GM21515 (cell line): ENCODE results near the gene LPP.

Experiments used
- ATAC-seq: cut with Tn5 transposase; IDR thresholded peaks from one replicate; pipeline ENCODE4 v1.9.1; 2021; ENCODE audit not compliant: unreplicated experiment

LPP gene

DNA sequence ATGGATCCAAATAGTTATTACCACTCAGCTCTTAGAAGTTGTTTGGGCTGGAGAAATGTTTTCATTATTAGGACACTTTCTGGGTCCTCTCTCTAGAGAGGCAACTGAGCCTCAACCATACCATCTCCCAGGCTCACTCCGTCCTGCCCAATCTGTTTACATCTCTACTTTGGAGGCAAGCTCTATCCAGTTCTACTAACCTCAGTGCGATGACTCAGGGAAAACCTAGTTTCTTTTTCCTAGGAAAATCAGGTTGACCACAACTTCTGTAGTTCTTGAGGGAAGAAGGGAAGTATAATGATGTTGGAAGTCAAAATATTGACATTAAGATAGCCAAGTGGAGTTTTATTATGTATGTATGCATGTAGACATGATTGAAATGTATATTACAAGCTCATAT lies 40.4 kb downstream of the LPP start:
- ATAC-seq, result no peak

DNA sequence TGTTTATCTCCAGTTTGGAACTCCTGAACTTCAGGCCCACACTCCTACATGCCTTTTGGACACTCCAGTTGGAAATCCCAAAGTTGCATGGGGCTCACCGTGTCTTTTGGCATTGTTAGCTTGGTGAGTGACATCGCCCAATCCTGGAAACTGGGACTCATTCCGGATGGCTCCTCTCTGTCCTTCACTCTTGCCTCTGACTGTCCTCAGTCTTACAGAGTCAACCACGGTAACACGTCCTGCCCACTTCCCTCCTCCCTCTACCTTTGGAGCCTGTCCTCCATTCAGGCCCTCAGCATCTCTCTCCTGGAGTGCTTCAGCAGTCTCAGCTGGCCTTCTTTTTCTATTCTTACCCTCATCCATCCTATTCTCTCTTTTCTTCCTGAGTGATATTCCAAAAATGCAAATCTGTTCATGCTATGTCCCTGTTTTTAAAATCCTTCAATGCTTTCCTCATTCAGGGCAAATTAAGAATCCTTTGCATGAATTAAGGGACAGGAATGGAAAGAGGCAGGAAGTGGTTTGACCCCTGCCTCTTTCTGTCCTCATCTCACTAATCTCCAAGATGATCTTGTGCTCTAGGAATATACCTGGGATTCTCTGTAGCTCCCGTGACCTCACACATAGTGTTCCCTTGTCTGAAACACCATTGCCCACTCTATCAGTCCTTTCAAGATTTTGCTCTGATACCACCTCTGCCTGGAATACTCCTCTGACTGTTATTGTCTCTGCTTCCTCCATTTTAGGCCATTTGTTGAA lies 42.5 kb downstream of the LPP start:
- no peak for ATAC-seq

DNA sequence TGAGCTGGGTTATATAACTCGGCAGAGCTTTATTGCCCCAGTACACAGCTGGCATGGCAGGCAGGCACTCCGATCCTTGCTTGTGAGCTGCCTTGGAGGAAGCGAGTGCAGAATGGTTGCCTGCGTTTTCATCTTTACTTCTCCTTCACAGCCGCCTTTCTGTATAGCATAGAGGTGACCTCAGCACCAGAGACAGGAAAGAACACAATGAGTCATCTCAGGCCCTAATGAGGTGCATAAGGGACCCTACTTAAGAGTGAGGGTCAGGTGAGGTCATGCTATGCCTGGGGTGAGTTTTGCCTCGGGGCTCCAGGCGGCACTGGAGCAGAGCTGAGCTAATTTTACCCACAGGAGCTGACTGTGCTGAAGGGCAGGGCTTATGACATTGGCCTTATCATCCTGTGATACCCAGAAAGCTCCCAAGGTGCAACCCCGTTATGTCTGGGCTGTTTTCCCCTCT lies 43.5 kb downstream of the LPP start:
- ATAC-seq, result no peak

DNA sequence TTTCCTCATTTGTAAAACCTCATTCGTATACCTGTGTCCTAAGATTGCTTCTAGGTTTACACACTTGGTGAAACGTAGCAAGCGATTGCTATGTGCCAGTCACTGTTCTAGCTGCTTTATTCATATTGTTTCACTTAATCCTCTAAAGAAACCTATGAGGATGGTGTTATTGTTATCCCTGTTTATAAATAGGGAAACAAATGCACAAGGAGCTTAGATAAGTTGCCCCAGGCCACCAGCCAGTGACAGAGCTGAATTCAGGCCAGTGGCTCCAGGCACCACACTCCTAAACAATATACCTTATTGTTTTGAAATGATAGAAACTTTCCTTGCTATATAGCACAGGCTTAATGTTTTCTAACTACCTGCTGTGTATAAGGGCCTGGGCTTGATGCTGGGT lies 44.0 kb downstream of the LPP start:
- no peak for ATAC-seq

DNA sequence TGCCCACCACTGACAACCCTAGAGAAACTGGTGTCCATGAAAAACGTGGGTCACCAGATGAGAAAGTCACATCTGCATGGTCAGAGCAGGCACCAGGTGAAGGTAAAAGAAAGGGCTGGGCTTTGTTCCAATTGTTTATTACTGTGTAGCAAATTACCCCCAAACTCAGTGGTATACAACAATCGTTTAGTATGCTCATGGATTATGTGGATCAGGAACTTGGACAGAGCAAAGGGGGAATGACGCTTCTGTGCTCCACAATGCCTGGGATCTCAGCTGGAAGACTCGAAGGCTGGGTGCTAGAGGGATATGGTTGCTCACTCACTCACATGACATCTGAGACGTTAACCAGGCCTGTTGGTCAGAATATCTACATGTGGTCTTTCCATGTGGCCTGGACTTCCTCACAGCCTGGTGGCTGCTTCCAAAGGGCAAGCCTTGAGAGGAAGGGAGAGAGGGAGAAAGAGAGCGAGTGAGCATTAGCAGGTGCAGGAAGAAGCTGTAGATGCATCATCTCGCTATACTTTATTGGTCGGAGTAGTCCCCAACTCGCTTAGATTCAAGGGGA lies 44.9 kb downstream of the LPP start:
- ATAC-seq, result no peak

DNA sequence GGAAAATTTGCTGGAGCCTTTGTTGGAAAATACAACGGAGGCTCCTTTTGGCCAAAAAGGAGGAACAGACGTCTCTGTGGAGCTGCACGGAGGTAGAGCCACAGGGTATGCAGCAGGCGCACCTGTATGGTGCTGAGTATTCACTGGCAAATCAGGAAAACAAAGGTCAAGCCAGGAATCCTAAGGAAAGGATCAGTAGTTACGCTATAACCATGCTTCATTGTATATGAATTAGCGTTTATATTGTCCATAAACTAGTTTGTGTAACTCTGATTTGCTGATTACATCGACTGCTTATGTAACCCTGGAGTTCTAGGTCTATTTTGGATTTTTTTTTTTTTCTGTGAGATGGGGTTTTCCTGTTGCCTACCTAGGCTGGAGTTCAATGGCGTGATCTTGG lies 45.4 kb downstream of the LPP start:
- ATAC-seq, result no peak

DNA sequence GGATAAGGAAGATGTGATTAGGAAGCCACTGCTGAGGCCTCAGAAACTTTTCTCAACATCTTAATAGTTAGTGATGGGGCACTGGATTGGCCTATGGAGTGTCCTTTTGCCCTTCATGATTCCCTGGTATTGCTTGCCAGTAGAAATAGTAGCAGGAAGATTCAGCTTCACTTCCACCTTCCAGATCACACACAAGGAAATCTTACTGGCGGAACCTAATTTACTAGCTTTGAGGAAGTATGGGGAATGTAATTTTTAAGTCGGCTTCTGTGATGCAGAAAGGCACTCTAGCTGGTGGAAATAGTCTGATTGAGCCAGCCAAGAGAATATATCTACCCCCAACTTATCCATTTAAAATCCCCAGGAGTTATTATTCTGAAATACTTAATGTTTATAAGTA lies 46.5 kb downstream of the LPP start:
- no peak for ATAC-seq

DNA sequence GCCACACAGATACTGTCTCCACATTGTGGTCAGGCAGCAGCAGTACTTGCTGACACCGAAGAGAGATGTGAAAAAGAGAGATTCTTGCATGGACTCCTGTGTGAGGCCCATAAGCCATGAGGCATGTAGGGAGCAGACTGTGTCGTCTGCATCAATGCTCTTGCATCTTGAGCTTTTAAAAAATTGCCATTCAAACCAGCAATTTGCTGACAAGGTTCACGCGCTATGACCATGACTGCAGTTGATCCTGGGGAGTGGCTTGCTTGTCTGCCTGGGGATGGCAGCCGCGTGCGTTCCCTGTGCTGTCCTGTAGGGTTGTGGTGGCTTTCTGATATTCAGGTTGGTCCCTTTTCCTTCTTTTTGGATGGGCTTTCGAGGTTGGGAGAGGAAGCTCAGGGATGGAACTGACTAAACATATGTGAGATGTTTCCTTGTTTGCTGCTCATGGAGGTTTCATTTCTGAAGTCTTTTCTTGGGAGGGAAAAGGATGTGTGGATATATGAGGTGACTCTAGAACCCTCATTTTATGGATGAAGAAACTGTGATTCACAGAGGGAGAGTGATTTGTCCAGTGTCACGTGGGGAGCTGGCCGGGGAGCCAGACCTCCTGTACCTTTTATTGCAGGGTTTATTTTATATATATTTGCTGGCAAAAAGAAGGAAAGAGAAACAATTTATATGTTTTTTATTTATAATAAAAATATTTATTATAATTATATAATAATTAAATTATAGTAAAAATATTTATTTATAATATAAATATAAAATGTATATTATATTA lies 48.6 kb downstream of the LPP start:
- ATAC-seq, result no peak

DNA sequence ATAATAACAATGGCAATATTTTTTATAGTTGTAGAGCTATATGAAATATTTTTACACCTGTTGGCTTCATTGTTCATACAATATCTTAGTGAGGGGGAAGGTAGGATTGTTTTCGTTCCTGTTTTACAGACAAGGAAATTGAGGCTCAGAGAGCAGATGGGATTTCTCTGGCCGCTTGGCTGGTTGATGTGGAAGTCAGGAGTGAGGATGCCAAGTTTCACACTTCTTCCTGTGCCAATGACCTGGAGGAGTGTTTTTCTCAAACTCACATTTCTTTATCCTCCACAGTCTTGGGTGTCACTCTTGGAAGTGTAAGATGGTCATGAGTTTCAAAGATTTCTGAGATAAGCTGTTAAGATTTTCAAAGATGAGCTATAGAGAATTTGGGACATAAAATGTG lies 50.6 kb downstream of the LPP start:
- no peak for ATAC-seq

DNA sequence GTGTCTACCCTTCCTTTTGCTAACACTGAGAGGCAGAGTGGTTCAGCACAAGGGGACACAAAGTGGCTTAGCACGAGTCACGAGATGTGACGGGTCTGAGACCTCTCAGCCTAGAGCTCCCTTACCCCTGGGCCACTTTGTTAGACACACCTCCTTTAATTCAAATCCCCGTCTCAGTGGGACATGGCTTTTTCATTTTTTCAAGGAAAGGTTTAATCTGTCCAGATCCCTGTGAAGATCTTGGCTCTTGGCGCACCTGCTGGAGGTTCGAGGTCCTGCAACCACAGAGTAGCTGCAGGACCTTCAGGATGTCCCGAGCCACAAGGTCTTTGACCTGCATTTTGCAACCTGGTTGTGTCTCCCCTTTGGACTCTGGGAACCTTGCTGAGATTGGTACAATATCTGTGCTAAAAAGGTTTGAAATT lies 52.0 kb downstream of the LPP start:
- no peak for ATAC-seq

DNA sequence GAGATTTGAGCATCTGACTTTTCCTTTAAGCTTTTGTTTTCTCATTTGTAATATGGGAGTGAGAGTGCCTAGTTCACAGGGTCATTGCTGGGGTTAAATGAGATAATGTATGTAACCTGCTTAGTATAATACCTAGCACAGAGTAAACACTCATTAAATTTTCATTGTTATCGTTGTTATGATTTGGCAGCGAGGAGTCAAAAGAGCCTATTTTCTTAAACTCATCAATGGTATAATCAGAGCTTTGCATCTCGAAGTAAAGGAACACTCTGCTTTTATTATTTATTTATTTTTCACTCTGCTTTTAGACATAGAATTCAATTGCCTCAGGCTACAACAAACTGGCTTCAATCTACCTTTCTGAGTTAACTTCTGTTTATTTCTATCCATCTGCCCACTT lies 52.8 kb downstream of the LPP start:
- ATAC-seq, result no peak

DNA sequence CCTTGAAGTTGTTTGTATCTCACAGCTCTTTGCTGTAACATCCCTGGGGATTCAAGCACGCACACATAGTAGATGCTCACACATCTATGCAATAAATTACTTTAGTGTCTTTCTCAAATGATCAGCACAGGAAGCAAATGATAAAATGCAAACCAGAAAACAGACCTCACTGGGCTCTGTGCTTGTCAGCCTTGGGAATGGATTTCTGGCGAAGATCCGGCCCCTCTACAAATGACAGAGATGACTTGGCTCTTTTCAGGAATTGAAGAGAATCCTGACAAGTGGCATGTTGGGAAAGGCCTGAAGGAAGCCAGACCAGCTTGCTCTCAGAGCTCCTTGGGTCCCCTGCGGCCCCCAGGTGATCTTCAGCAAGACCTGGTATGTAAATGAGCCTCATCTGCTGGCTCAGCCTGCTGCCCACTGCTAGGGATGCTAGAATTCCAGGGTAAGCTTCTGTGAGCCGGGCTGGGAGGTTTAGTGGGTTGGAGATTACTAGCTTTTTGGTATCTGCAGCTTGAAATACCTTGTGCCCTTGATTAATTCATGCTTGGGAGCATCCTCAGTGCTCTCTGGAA lies 54.1 kb downstream of the LPP start:
- ATAC-seq, result no peak

DNA sequence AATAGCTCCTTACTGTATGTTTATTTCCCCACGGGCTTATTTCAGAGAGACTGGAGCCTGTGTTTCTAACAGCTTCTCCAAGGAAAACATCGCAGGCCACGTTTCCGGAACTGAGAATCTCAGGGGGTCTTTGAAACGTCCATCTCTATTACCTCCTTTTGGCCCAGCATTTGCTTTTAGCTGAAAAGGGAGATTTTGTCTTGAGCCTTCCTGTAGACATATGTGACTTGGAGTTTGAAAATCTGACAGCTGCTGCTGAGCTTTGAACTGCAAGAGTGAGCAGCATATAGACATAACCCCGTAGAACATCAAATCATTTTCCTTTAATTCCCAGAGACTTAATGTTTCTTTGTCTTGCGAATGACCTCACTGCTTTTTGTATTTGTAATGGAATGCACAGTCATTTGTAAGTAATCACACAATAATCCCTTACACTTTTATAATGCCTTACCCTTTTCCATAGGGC lies 54.6 kb downstream of the LPP start:
- no peak for ATAC-seq

DNA sequence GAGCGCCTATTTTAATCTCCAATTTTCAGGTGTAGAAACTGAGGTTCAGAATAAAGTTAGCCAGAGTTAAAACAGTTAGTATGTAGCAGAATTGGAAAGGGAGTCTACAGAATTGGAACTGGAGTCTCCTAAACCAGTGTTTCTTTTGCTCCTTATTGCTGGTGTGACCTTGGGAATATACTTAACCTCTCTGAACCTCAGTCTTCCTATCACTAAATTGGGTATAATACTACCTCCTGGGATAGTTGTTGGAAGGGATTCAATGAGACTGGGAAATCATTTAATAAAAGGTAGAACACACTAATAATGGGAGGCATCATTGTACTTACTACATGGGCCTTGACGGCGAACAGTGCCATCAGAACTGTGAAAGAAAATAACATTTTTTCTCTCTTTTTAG lies 55.1 kb downstream of the LPP start:
- no peak for ATAC-seq

DNA sequence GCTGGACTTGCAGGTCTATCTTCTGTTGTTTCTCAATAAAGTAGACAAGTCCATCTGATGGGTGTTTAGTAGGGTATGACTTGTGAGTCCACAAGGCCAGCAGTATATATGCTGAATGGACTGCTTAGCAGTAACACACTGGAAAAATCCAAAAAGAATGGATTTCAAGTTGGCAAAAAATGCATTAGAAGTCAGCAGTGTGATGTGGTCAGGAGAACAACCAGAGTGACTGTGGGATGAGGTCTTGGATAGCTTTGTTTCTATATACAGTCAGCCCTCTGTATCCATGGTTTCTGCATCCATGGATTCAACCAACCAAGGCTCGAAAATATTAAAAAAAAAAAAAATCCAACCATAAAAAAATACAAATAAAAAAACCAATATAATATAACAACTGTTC lies 55.8 kb downstream of the LPP start:
- no peak for ATAC-seq

DNA sequence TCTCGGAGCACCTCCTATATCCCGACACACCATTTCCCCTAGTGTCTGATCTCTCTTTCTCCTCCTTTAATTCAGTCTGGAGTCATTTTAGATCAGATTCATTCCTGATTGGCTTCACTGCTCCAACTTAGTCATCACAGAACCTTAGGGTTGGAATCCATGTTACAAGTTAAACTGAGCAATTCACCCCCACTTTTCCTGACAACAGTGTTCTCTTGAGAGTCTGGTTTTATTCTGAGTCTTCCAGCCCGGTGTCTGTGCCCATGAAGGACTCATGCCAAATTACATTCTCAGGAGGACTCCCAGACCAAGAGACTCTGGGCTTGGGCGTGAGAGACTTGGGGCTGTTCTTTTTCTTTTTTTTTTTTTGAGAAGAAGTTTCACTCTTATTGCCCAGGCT lies 57.5 kb downstream of the LPP start:
- ATAC-seq, result no peak

DNA sequence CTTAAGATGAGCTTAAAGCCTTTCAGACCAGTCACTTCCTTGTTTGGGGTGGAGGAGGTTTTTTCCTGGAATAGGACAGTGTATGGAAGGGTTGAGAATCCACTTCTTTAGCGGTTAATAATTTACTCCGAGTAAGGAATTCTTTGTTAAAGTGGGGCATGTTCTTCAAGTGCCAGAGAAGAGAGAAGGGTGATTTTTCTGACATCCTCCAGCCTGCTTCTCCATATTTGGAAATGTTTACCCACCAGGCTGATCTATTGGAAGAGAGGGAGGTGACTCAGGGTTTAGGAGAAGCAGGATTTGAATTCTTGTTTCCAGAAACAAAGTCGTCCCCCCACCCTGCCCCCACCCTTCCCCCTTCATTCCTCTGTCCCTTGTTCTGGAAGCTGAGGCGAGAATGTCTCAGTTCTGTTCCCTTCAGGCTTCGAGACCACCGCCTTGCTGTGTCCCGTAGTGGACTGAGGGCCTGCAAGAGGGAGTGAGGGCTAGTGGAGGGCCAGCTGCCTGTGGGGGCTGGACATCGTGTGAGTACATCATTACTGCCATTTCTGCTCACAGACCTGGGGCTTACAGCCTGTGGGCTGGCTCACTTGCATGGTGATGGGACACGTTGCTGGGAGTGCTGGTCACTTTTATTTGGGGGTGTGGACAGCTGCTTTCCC lies 58.5 kb downstream of the LPP start:
- ATAC-seq, result no peak

DNA sequence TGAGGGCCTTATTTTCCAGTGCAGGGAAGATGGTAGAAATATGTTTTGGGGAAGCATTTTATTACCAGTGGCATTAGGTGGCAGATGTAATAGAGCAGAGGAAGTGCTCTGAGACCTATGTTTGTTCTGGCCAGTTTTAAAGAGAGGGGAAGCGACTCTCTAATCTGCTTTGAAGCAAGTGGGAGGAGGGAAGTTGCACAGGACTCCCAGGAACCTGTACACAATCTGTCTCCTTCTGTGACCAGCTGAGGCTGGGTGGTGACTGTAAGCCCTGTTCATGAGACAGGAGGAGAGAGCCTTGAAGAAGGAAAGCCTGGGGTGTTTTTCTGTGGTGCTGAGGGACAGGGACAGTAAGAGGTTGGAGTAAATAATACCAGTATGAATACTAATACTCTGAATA lies 60.5 kb downstream of the LPP start:
- no peak for ATAC-seq

DNA sequence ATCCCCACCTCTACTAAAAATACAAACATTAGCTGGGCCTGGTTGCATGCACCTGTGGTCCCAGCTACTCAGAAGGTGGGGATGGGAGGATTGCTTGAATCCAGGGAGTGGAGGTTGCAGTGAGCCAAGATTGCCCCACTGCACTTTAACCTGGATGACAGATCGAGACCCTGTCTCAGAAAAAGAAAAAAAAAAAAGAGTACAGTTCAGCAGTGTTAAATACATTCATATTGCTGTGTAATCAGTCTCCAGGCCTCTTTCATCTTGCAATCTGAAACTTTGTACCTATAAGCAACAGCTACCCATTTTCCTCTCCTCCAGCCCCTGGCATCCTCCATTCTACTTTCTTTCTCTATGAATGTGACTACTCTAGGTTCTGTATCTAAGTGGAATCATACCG lies 61.2 kb downstream of the LPP start:
- no peak for ATAC-seq

DNA sequence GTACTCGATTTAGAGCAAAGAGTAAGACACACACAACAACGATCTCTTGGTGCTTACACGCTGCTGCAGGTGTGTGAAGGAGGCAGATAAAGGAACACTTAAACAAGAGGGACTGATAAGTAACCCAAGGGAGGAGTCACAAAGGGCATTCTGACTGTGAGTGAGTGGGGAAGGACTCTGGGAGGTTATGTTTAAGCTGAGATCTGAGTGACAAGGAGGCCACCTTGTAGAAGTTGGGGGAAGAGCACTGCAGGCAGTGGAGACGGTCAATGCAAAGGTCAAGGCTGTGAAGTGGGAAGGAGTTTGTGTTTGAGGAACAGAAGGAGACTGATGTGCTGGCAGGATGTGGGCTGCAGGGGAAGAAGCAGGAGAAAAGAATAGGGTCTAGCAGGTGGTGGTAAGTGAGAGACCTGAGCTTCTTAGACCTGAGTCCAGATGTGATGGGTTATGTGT lies 63.1 kb downstream of the LPP start:
- ATAC-seq, result no peak

DNA sequence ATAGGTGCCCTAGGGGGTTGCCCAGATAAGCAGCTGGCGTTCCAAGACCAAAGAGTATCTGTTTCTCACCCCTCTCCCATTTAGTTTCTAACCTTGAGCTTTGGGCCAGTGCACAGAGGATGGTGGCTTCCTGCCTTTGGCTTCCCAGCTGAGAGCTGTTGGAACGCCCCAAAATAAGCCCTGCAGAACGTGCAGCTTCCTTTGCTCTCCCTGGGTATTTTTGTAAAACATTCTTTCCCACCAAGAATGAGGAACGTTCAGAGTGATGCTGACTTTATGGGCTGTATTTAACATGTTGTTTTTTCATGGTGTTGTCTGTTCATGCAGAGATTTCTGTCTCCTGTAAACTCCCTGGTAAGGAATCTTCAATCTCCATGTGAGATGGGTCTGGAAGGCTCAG lies 63.8 kb downstream of the LPP start:
- ATAC-seq, result no peak
